NCI-H146 treated with DMSO at 0.1 percent for 48 hours (cell line): Measurements from ENCODE around the gene GUCY2C.
"Not testable (repeated sequence)": the region's sequence is repeated elsewhere in the genome, so short reads cannot be mapped to it uniquely, and the experiment has no call there.

Experiments
- DNase-seq: peaks from one replicate; lab custom pipeline; 2025; ENCODE audit not compliant: unreplicated experiment; lab: John Stamatoyannopoulos, UW

The GUCY2C gene

GRCh38 chr12:14682231-14682630, 14.2 kb downstream of the GUCY2C start:
- not testable (repeated sequence) for DNase-seq

- DNase-seq = no peak
These were observed 14.8 kb downstream of the GUCY2C start for GRCh38 chr12:14681625-14682024.

GRCh38 chr12:14681190-14681589, 15.2 kb downstream of the GUCY2C start:
- DNase-seq = no peak

- DNase-seq = no peak
These were observed 17.8 kb downstream of the GUCY2C start for GRCh38 chr12:14678547-14679150.

- DNase-seq = no peak
These were observed 27.8 kb downstream of the GUCY2C start for GRCh38 chr12:14668591-14668990.

- peak; percentile 98 for DNase-seq
These were observed 30.7 kb downstream of the GUCY2C start for GRCh38 chr12:14665354-14666348.

- peak; percentile 70 for DNase-seq
These were observed 31.9 kb downstream of the GUCY2C start for GRCh38 chr12:14664434-14665023.

- DNase-seq = no peak
These were observed 33.4 kb downstream of the GUCY2C start for GRCh38 chr12:14663002-14663401.

GRCh38 chr12:14656846-14657245, 39.6 kb downstream of the GUCY2C start:
- no peak for DNase-seq

GRCh38 chr12:14655284-14655683, 41.1 kb downstream of the GUCY2C start:
- no peak for DNase-seq

GRCh38 chr12:14654842-14655241, 41.6 kb downstream of the GUCY2C start:
- DNase-seq = no peak

GRCh38 chr12:14654416-14654815, 42.0 kb downstream of the GUCY2C start:
- no peak for DNase-seq

GRCh38 chr12:14652483-14652882, 43.9 kb downstream of the GUCY2C start:
- no peak for DNase-seq

- no peak for DNase-seq
These were observed 45.0 kb downstream of the GUCY2C start for GRCh38 chr12:14651371-14651770.

GRCh38 chr12:14650789-14651188, 45.6 kb downstream of the GUCY2C start:
- no peak for DNase-seq

GRCh38 chr12:14647028-14647750, 49.2 kb downstream of the GUCY2C start:
- DNase-seq = no peak

GRCh38 chr12:14643251-14643650, 53.1 kb downstream of the GUCY2C start:
- no peak for DNase-seq

- no peak for DNase-seq
These were observed 58.3 kb downstream of the GUCY2C start for GRCh38 chr12:14638066-14638465.

GRCh38 chr12:14635776-14636175, 60.6 kb downstream of the GUCY2C start:
- no peak for DNase-seq

GRCh38 chr12:14630793-14631192, 65.6 kb downstream of the GUCY2C start:
- no peak for DNase-seq
